Nephron progenitor cell (in vitro differentiated cells): ENCODE measurements around the gene KLLN.

Experiments
- DNase-seq: peaks from one replicate; pipeline ENCODE4 v3.0.0; 2021
- H3K27ac Mint-ChIP-seq: 2 replicates; pipeline ENCODE4 v1.8.0; 2021; ENCODE audit warnings: mild to moderate bottlenecking, moderate library complexity, mixed read lengths
- H3K27me3 Mint-ChIP-seq: 2 replicates; pipeline ENCODE4 v1.8.0; 2021; ENCODE audit warnings: mild to moderate bottlenecking, low read depth, mixed read lengths; ENCODE audit not compliant: poor library complexity
- H3K36me3 Mint-ChIP-seq: 2 replicates; pipeline ENCODE4 v1.8.0; 2021; ENCODE audit warnings: low read depth, mixed read lengths
- H3K4me1 Mint-ChIP-seq: 2 replicates; pipeline ENCODE4 v1.8.0; 2021; ENCODE audit warnings: mixed read lengths
- H3K4me3 Mint-ChIP-seq: 2 replicates; pipeline ENCODE4 v1.8.0; 2021; ENCODE audit warnings: mild to moderate bottlenecking, moderate library complexity, mixed read lengths
- H3K9me3 Mint-ChIP-seq: 2 replicates; pipeline ENCODE4 v1.8.0; 2021; ENCODE audit warnings: mild to moderate bottlenecking, moderate library complexity, mixed read lengths
- TF ChIP-seq, protein P1 (sequence below): fragments of 200-600 bp; sonication (generic); IDR thresholded peaks from 2 replicates; pipeline ENCODE4 v1.5.0; 2021; ENCODE audit warnings: antibody characterized with exemption

Gene KLLN

DNA sequence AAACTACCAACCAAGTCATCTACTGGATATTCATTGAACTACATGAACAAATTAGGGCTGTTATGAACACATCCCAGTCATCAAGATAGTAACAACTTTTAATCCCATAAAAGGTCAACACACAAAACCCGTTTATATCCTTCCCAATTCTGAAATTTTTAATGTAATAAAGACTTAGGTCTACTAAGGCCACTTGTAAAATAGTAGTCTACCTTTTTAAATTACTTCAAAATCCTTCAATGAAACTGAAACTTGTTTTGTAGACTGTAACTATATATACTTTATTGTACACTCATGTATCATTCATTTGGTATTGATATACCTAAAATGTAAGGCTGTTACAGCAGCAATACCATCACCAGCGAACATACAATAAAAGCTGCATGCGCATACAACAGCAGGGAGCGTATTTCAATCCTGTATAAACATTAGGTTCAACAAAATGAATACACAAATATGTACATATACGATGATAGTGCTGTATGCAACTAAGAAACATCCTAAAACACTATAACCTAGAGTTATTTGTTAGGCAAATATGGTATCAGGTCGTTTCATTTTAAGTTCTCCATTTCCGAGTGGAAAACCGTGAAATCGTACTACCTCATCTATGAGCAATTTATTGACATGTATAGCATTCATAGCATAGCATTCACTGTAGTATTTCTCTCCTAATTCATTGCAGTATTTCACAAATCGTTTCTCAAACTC lies 46.3 kb downstream of the KLLN start:
- DNase-seq = no peak
- peaks cover 35% of the 10 kb centered on the region for H3K36me3 Mint-ChIP-seq
- peaks cover 15% of the 10 kb centered on the region for H3K27me3 Mint-ChIP-seq

GRCh38 chr10:87816163-87816897 lies 47.0 kb downstream of the KLLN start:
- Mint-ChIP-seq H3K4me1 (peaks cover 30% of the 10 kb centered on the region), H3K36me3 (peaks cover 42% of the 10 kb centered on the region), H3K9me3 (peaks cover 2% of the 10 kb centered on the region), H3K27me3 (peaks cover 15% of the 10 kb centered on the region), H3K4me3 (peak overlapping the region; percentile 96), H3K27ac (no peak overlapping the region)
- TF ChIP-seq, protein P1, sequence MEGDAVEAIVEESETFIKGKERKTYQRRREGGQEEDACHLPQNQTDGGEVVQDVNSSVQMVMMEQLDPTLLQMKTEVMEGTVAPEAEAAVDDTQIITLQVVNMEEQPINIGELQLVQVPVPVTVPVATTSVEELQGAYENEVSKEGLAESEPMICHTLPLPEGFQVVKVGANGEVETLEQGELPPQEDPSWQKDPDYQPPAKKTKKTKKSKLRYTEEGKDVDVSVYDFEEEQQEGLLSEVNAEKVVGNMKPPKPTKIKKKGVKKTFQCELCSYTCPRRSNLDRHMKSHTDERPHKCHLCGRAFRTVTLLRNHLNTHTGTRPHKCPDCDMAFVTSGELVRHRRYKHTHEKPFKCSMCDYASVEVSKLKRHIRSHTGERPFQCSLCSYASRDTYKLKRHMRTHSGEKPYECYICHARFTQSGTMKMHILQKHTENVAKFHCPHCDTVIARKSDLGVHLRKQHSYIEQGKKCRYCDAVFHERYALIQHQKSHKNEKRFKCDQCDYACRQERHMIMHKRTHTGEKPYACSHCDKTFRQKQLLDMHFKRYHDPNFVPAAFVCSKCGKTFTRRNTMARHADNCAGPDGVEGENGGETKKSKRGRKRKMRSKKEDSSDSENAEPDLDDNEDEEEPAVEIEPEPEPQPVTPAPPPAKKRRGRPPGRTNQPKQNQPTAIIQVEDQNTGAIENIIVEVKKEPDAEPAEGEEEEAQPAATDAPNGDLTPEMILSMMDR = no peak
- DNase-seq = no peak

More for the DNA sequence above, 46.3 kb downstream of the KLLN start:
- TF ChIP-seq, protein P1 = no peak
- Mint-ChIP-seq H3K4me3 (peak overlapping the region; percentile 96), H3K27ac (peak overlapping the region; percentile 98), H3K9me3 (no peaks in the 10 kb centered on the region), H3K4me1 (peaks cover 30% of the 10 kb centered on the region)
